ENCODE data around the gene PPP2R2C.

- TF ChIP-seq EZH2 (IDR thresholded peaks at IDR 0.05; ENCODE audit: low read depth, unreplicated experiment) (no peak), REST (IDR thresholded peaks at IDR 0.05; ENCODE audit: unreplicated experiment) (no peak), CTCF (conservative IDR thresholded peaks at IDR 0.05; ENCODE audit: low read depth in 2 of 2) (no peak), POLR2AphosphoS5 (IDR thresholded peaks at IDR 0.05; ENCODE audit: low read depth) (no peak), ETS1 (IDR thresholded peaks at IDR 0.05) (no peak), EZH2phosphoT487 (IDR thresholded peaks at IDR 0.05; ENCODE audit: unreplicated experiment) (no peak), JUNB (IDR thresholded peaks at IDR 0.05; ENCODE audit: unreplicated experiment) (no peak), CREB1 (CRISPR knock-in tag; IDR thresholded peaks at IDR 0.05; ENCODE audit: low read depth) (no peak), ZNF114 (CRISPR knock-in tag; IDR thresholded peaks at IDR 0.05) (no peak), NANOG (IDR thresholded peaks at IDR 0.05; ENCODE audit: borderline replicate concordance) (no peak), ZNF331 (CRISPR knock-in tag; IDR thresholded peaks at IDR 0.05; ENCODE audit: low read depth) (no peak)
Observed at GRCh38 chr4:6307230-6307629, 165.2 kb downstream of the PPP2R2C start.

Data from GM23338 (cell line).